Mucosa of descending colon (tissue), 3 donors: Measurements from ENCODE around the gene BANF2. TPM values are rescaled to one million over a fixed set of nuclear protein-coding genes. Genes with fewer than 3 reads are reported as not detected.

Experiments used
- ATAC-seq: fragments of 200-7000 bp; cut with Tn5 transposase; one replicate; pipeline ENCODE4 v1.9.1; 2020; ENCODE audit warnings: mild to moderate bottlenecking, moderate library complexity
- DNase-seq, 3 donors: peaks; one replicate each; pipeline ENCODE4 v3.0.0-alpha.2; 2020
- H3K36me3 ChIP-seq: fragments of 200-600 bp; one replicate; pipeline ENCODE4 v1.8.0; 2021; ENCODE audit warnings: low read depth, mild to moderate bottlenecking
- H3K4me1 ChIP-seq: fragments of 200-600 bp; one replicate; pipeline ENCODE4 v1.8.0; 2021; ENCODE audit warnings: low read depth, mild to moderate bottlenecking
- H3K4me3 ChIP-seq: fragments of 200-600 bp; one replicate; pipeline ENCODE4 v1.8.0; 2021; ENCODE audit warnings: mild to moderate bottlenecking
- H3K9me3 ChIP-seq: fragments of 200-600 bp; one replicate; pipeline ENCODE4 v1.8.0; 2021; ENCODE audit warnings: mild to moderate bottlenecking
- intact Hi-C, 2 donors: fragments of 100-400 bp; cut with DNase I in 1 of 2; cut with micrococcal nuclease in 1 of 2; formaldehyde crosslinking; loops; one replicate each; pipeline versions ENCODE4 v1.11.0 to v1.11.1; 2022; cut with DNase I, micrococcal nuclease
- total RNA-seq, 3 donors: library from RNA; stranded (reverse); fragmentation: NEBNext Ultra II Directional in 2 of 3; extraction: Animal tissue kit (Norgen Biotek cat#: 25700) in 2 of 3; gene quantifications; one replicate each; pipeline versions ENCODE4 v1.2.1 to v1.2.4, GENCODE V29; 2021 to 2023
- TF ChIP-seq, protein P1 (sequence below): fragments of 200-600 bp; IDR thresholded peaks from one replicate; pipeline ENCODE4 v1.8.0; 2022; ENCODE audit warnings: antibody characterized with exemption, mild to moderate bottlenecking
- donor health status: DM: no; HTN: no; CAD: no; lungs with moderate emphysema.
- donor health status: DM: no; HTN: no; CAD: no.
- donor health status: DM: no; HTN: yes; CAD: no.

BANF2 gene
- total RNA-seq, 3 donors from 2014 or later: not detected

DNA sequence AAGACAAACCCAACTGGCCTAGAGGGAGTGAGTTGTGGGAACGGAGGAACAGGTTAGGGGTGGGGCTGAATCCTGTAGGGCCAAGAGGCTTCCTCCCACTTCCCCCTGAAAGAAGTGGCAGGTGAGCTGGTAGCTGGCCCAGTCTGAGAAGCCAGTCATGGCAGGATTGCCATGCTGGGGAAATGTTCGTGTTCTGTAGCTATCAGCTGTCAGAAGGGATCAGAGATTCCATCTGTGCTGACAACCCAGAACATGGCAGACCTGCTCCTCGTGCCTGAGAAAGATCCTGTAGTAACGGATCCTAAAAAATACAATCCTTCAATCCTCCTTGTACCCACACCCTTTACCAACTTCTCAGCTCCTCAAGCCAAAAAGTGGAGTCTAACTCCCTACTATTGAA is 43.0 kb downstream of the BANF2 start:
- intact Hi-C loops: no loop called here
- ATAC-seq (no peak), DNase-seq (no peak)
- H3K36me3 ChIP-seq: no peaks in the 10 kb centered on the region
- H3K9me3 ChIP-seq: peaks cover 4% of the 10 kb centered on the region
- no peaks in the 10 kb centered on the region for H3K4me1 ChIP-seq
- TF ChIP-seq, protein P1, sequence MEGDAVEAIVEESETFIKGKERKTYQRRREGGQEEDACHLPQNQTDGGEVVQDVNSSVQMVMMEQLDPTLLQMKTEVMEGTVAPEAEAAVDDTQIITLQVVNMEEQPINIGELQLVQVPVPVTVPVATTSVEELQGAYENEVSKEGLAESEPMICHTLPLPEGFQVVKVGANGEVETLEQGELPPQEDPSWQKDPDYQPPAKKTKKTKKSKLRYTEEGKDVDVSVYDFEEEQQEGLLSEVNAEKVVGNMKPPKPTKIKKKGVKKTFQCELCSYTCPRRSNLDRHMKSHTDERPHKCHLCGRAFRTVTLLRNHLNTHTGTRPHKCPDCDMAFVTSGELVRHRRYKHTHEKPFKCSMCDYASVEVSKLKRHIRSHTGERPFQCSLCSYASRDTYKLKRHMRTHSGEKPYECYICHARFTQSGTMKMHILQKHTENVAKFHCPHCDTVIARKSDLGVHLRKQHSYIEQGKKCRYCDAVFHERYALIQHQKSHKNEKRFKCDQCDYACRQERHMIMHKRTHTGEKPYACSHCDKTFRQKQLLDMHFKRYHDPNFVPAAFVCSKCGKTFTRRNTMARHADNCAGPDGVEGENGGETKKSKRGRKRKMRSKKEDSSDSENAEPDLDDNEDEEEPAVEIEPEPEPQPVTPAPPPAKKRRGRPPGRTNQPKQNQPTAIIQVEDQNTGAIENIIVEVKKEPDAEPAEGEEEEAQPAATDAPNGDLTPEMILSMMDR: no peak
- no peak overlapping the region for H3K4me3 ChIP-seq

DNA sequence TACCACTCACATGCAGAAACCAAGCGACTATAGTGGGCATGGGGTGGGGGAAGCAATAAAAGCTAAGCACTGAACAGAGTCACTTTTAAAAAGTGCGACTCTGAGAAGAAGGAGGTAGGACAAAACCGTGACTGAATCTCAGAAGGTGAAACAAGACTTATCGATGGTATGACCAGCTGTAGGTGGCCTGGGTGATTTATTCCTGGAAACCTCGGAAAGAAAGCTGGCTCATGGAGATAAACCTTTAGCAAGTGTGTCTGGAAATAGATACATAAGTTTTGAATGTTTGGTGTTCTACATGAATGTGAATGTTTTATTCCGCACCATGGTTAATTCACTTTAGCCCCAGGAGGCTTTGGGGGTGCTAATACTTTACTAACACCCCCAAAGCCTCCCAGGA is 43.9 kb downstream of the BANF2 start:
- ATAC-seq (no peak), DNase-seq (no peak)
- intact Hi-C loops: no loop called here
- Histone ChIP-seq H3K9me3 (no peaks in the 10 kb centered on the region), H3K4me1 (no peaks in the 10 kb centered on the region), H3K36me3 (no peaks in the 10 kb centered on the region), H3K4me3 (no peak overlapping the region)
- TF ChIP-seq, protein P1: no peak

DNA sequence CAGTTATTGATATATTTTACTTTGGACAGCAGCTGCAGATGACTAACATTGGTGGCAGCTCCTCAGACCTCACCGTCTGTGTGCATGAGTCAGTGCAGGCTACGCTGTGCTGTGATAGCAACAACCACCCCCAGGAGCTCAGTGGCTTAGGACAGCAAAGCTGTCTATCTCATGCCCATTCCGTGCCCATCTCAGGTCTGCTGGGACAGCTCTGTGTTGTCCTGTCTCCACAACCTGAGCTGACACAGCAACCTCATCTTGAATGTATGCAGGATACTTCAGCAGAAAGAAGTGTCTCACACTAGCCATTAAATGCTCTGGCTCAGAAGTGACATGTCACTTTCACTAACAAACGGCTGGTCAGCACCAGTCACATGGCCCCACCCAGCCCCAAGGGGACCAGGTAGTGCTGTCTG is 47.7 kb downstream of the BANF2 start:
- no peak overlapping the region for H3K4me3 ChIP-seq
- TF ChIP-seq, protein P1: no peak
- intact Hi-C loops: no loop called here
- H3K36me3 ChIP-seq: no peaks in the 10 kb centered on the region
- DNase-seq: no peak
- H3K9me3 ChIP-seq: no peaks in the 10 kb centered on the region
- ATAC-seq: peak; percentile 62
- H3K4me1 ChIP-seq: no peaks in the 10 kb centered on the region

DNA sequence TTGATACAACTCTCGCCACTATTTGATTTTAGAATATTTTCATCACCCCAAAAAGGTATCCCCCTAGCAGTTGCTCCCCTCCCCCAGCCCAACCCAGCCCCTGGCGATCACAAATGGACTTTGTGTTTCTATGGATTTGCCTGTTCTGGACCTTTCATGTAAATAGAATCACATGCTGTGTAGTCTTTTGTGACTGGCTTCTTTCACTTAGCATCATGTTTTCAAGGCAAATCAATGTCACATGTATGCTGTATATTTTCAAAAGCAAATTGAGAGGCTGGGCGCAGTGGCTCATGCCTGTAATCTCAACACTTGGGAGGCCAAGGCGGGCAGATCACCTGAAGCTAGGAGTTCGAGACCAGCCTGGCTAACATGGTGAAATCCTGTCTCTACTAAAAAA is 48.5 kb downstream of the BANF2 start:
- ATAC-seq (no peak), DNase-seq (no peak)
- Histone ChIP-seq H3K4me3 (no peak overlapping the region), H3K9me3 (no peaks in the 10 kb centered on the region), H3K4me1 (no peaks in the 10 kb centered on the region), H3K36me3 (no peaks in the 10 kb centered on the region)
- intact Hi-C loops: no loop called here
- TF ChIP-seq, protein P1: no peak

DNA sequence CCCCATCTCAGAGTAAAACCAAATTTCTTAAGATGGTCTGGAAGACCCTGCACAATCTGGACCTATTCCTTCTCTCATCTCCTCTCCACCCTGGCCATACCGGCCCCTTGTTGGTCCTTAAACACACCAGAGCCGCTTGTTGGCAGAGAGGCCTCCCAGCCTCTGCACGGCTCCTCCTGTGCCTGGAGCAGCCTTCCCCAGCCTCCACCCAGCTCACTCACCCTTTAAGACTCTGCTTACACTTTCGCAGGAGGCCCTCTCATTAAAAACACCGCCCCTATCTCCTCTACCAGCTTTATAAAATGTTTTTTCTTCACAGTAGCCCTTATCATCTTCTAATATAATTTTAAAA is 49.8 kb downstream of the BANF2 start:
- no peaks in the 10 kb centered on the region for H3K9me3 ChIP-seq
- H3K4me1 ChIP-seq: no peaks in the 10 kb centered on the region
- no peak for ATAC-seq
- no peak overlapping the region for H3K4me3 ChIP-seq
- DNase-seq: no peak
- no peaks in the 10 kb centered on the region for H3K36me3 ChIP-seq
- intact Hi-C loops: no loop called here
- TF ChIP-seq, protein P1: no peak
